ENCODE measurements around the gene AKAP12.

Gene AKAP12

DNA sequence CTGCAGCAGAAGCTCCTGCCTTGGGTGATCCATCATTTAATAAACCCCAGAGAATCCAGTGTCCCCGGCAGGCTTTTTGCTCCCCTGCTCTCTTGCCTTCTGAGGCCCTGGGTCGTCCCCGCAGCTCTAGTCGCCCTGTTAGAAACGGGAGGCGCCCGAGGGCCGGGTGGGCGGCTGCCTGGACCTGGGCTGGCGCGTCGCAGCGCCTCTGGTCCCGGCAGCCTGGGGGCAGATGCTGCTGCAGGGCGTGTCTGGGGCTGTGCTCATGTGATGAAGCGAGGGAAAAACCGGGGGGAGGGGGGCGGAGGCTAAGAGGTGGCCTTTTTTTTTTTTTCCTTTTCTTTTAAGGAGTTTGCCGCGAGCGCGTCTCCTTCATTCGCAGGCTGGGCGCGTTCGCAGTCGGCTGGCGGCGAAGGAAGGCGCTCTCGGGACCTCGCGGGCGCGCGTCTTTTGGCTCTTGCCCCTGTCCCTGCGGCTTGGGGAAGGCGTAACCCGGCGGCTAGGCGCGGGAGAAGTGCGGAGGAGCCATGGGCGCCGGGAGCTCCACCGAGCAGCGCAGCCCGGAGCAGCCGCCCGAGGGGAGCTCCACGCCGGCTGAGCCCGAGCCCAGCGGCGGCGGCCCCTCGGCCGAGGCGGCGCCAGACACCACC lies 394 bp downstream of the AKAP12 start:
- peak; percentile 97 for DNase-seq

DNA sequence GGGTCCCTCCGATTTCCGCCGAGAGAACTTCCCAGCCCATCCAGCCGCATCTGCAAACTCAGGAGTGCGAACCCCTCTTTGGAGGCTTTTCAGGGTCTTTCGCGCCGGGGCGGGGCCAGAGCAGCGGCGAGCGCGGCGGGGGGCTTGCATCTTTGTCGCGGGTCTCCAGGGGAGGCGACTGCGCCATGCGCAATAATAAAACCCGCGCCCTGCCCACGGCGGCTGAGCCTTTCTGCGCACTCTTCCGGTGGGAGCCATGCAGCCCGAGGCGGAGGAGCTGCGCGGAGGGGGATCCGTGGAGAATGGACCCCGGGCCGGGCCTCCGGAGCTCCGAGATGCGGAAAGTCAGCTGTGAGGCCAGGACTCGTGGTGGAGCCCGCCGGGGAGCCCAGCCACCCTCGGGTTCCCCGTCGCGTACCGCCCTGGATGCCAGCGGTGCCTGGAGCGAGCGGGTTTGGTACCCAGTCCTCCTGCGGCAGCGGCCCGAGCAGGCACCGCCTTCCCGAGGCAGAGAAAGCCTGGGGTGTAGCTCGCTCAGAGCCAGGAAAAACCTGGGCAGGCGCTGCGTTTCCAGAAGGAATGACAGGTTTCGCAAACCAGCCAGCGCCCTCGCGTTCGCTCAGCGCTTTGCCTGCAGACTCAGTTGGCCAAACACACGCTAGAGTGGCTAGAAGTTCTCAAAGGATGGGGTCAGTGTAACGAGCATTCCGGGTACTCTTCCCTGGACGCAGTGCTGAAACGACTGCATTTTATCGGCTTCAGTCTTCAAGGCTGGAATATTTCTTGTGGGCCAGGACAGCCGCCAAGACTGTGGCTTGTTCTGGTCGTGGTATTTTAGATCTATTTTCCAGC lies 1.2 kb downstream of the AKAP12 start:
- peak; percentile 76 for DNase-seq

DNA sequence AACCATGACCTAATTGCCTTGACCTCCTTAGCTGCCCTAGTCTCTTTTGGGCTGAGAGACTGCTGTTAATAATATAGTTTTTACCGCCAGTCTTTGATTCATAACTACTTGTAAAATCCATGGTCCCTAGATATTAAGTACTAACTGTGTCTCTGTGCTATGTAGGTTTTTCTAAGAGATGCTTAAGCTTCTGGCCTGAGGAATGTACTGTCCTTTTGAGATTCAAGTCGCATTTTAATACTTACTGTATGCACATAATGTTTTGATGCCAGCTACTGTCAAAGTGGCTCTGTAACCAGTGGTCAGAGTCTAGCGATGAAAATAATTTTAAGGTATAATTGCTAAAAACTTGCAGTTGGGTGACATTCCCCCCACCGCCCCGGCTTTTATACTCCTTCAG lies 2.1 kb downstream of the AKAP12 start:
- no peak for DNase-seq

GRCh38 chr6:151242420-151242861 lies 2.7 kb downstream of the AKAP12 start:
- peak; percentile 77 for DNase-seq

- DNase-seq, result no peak
Measured at GRCh38 chr6:151243481-151243880, 3.7 kb downstream of the AKAP12 start.

DNA sequence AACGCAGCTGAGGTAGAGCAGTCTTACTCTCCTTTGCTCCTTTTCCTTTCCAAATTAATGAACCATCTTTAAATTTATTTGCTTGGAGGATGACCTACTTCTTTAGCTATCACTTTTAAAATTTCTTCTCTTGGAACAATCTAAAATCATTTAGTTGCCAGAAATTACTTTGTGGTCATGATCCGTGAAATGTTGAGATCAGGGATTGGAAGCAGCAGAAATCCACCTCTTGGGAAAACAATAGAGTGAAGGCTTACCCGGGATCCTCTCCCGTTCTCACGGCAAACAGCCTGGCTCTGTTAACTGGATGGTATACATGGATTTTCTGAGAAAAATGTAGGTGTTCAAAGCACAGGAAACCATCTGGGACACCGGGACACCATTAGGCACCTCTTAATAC lies 7.7 kb downstream of the AKAP12 start:
- DNase-seq, result no peak

GRCh38 chr6:151248295-151248694 lies 8.5 kb downstream of the AKAP12 start:
- DNase-seq, result no peak

GRCh38 chr6:151252634-151253033 lies 12.9 kb downstream of the AKAP12 start:
- DNase-seq, result no peak

DNA sequence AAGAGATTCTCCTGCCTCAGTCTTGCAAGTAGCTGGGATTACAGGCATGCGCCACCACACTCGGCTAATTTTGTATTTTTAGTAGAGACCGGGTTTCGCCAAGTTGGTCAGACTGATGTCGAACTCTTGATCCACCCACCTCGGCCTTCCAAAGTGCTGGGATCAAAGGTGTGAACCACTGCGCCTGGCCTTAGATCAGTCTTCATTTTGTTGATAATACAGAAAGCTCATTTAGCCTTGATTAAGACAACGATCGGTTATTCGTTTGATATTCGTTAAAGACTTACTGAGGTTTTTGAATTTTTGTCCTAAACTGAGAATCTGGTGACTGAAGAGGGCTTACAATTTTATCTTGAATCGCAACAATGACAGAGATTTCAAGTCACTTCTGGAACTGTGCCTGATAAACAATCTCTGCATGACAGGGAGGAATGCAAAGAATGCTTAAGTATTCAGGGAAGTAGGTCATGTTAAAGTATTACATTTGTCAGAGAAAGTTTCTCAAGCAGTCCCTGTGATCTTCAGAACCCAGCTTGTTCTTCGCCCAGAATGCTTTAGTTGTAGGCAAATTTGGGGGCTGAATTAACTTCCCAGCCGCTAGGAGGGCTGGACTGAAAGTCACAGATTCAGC lies 14.8 kb downstream of the AKAP12 start:
- no peak for DNase-seq

DNA sequence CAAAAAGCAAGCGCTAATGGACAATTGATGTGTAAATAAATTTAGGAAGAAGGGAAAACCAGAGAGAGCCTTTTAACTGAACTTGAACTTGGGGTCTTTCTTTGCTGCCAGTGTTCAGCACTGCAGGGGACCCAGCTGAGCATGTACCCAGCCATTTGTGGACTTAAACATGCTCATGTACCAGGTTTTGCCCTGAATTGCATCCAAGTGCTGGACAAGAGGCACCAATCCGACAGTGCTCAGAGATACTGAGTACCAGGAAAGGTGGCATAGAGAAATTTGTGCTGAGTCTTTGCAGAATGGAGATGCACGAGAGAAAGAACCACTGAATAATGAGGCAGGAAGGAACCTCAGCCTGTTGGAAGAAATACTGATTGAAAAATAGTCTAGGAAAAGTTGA lies 16.0 kb downstream of the AKAP12 start:
- DNase-seq, result no peak

GRCh38 chr6:151257985-151258445 lies 18.2 kb downstream of the AKAP12 start:
- no peak for DNase-seq

DNA sequence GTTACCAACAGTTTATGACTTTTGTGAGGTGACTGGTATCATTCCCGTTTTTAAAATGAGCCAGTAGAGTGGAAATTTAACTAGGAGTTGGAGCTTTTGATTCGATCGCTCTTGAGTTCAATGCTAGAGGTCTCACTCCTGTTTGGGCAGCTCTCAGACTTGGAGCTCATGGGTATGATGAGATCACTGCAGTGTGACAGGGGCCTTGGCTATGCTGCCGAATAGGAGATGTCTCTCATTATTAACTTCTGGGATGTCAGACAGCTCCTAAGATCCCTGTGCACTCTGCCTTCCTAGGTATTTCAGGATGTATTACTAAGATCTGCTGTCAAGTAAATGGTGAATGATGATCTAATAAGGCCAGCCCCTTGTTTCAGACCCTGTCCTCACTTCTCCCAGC lies 20.4 kb downstream of the AKAP12 start:
- DNase-seq, result no peak

DNA sequence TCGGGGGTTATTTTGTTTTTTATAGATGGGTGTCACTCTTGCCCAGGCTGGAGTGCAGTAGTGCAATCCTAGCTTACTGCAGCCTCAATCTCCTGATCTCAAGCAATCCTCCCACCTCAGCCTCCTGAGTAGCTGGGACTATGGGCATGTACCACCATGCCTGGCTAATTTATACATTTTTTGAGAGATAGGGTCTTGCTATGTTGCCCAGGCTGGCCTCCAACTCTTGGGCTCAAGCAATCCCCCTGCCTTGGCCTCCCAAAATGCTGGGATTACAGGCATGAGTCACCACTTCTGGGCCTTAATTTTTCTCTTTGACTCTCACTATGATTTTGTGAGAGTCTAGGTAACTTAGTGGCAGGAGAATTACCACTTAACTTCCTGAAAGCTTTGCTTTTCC lies 23.3 kb downstream of the AKAP12 start:
- DNase-seq, result no peak

GRCh38 chr6:151263967-151264366 lies 24.2 kb downstream of the AKAP12 start:
- no peak for DNase-seq

DNA sequence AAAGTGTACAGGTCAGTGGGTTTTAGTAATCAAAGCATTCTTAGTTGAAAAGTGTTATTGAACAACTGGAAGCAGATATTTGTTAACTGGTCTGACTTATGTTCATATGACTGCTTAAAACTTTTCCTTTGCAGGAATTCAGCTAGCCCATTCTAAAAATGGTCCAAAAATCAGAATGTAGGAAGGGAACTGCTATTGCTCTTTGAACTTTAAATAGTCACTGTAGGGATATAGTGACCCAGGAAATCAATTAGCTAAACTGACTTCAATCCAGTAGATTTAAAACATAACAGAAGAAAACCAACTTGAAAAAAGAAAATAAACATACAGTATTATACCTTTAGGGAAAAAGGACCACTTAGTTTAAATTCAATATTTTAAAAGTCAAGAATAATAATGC lies 25.5 kb downstream of the AKAP12 start:
- DNase-seq, result no peak

DNA sequence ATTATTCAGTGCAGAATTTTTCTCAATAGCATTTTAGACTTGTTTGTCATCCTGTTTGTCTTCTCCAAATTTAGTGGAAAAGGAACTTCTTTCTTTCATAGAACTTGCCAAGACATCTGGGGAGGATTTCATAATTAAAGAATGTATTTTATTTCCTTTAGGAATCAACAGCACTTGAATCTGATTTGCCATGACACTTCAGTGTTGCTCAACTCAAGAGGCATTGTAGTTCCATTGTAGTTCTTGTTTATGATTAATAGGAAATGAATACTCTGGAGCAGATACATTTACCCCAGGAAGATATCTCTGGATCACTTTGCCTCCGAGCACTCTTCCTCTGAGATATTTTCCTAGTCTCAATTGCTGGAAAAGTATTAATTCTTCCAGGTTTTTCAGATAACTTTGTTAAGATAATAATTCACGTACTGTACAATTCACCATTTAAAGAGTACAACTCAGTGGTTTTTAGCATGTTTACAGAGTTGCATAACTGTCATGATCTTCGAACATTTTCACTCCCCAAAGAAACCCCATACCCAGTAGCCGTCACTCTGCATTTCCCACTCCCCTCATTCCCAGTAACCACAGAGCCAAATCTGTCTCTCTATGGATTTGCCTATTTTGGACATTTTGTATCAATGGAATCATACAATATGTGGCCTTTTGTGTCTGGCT lies 29.7 kb downstream of the AKAP12 start:
- DNase-seq, result no peak

GRCh38 chr6:151275121-151275520 lies 35.4 kb downstream of the AKAP12 start:
- no peak for DNase-seq

DNA sequence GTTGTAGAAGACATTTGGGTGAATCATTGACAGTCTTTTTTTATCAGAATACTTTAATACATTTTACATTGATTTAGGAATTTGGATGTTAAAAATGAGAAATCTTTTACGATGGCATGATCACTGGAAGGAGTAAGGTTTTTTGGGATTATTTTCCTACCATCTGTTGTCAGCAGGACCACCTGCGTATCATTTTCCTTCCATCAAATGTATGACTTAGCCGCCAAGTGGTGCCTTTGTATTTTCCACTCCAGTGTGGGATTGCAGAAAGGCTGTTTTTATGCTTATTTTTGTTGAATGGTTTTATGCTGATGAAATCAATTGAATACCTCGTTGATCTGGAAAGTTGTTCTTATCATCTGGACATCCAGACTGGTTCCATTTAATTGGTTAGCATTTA lies 35.8 kb downstream of the AKAP12 start:
- no peak for DNase-seq

DNA sequence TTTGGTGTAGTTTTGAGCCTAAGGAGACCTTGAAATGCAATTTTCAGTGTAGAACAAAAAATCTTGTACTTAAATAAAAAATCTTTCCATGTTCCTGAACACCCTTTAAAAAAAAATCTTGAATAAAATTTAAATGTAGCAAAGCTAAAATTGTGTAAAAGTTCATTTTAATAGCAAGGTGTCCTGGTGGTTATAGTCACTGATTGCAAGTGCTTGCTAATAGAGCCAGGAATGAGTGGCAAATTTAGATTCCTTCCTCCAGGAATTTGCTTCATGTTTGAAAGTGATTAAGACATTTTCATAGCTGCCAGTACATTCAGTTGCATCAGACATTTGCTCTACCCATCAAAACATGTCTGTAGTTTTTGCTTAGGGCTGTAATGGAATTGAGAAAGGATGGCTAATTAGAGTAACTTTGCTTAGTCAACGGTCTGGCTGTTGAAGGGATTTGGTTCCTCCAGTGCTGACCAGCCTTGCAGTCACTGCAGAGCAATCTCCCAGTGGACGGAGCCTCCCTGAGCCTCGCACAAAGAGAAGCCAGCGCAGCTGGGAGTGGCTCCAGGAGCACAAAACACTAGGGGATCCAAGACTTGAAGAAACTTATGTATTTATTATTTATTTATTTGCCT lies 36.5 kb downstream of the AKAP12 start:
- DNase-seq, result peak; percentile 85

DNA sequence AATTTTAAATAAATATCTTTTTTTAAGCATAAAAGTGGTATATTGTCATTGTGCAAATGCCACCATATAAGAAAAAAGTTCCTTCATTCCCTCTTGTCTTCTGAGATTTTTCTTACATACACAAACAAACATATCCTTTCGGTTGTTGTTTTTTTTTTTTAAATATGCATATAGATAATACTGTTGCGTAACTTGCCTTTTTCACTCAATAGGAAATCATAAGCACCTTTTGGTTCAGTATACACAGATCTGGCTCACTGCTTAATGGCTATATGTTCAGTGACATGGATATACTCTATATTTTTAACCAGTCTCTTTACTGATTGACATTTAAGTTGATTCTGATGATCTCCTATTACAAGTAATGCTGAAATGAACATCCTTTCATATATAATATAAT lies 40.1 kb downstream of the AKAP12 start:
- no peak for DNase-seq

- DNase-seq, result no peak
Measured at GRCh38 chr6:151280859-151281258, 41.1 kb downstream of the AKAP12 start.

GRCh38 chr6:151284012-151284411 lies 44.2 kb downstream of the AKAP12 start:
- peak; percentile 73 for DNase-seq

DNA sequence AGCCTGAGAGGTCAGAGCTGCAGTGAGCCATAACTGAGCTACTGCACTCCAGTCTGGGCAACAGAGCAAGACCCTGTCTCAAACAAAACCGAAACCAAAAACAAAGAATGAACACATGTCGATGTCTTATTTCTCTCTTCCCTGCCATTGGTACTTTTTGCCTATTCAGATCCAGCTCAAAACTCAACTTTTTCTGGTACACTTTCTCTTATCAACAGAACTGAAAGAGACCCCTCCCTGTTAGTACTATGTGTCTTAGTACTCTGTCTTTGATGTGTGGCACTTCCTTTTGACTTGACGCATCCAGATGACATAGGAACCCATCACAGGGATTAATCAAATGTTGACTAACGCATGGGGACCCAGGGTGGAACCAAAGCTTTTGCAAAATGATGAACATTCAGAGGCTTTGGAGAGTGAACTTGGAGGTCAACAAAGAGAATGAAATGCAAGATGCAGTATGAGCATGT lies 44.8 kb downstream of the AKAP12 start:
- DNase-seq, result no peak

Measured in islet precursor cell (in vitro differentiated cells).